Dermis blood vessel endothelial cell (primary cell): ENCODE data around the gene PRELP. TPM values are rescaled to one million over a fixed set of nuclear protein-coding genes. Genes with fewer than 3 reads are reported as not detected.
"Not testable (repeated sequence)": the region's sequence is repeated elsewhere in the genome, so short reads cannot be mapped to it uniquely, and the experiment has no call there.

Source experiments
- DNase-seq: peaks from one replicate; pipeline ENCODE4 v3.0.0; 2010
- total RNA-seq: library from RNA; depleted of rRNA; stranded (reverse); fragments of >200 nt; gene quantifications from 2 replicates; pipeline ENCODE4 v1.2.3, GENCODE V29; 2014

Gene PRELP
- total RNA-seq, 1 donor from 2014 or later: not detected

DNA sequence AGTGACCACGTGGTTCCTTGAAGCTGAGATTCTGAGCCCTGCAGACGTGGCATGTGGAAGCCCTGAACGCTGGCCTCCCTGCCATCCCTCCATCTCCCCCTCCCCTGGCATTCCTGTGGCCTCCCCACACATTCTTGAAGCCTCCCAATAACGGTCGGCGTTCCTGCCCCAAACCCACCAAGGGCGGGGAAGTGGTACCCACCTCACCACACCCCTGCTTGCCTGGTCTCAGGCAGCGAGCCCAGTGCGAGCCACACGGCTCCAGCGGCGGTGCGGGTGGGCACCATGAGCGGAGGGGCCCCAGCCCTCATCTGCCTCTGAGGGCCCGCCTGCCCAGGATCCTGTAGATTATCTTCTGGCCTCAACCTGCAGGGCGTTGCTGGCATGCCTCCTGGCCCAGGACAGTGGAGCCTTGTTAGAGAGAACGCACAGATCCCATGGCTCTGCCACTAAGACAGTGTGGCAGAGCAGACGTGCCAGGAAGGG, 20.6 kb upstream of the PRELP start:
- no peak for DNase-seq

DNA sequence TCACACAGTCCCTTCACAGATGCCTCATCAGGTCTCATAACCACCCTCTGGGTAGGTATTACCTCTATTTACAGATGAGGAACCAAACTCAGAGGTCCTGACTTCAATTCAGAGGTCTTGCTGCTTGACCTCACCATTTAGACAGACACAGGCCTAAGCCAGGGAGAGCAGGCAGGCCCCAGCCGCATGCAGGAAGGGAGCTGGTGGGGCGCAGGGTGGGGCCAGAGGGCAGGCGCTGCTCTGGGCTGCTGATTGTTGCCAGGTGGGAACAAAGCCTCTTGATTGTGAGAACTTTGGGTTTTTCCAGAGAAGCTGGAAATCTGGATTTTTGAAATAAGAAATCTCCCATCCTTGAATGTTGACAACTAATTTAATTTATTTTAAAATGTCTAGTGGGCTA, 19.9 kb upstream of the PRELP start:
- DNase-seq: no peak

DNA sequence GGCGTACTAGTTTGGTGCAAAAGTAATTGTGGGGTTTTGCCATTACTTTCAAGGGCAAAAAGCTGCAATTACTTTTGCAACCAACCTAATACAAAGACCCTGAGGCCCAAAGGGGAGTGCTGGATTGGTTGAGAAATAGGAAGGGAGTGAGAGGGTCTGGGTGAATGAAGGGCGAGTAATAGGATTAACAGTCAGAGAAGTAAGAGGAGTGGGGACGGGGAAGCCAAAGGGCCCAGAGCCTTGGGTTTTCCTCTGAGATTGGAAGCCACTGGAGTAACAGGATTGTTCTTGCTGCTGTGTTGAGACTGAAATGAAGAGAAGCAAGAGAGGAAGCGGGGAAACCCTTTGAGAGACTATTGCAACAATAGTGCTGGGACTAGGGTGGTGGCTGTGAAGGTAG, 19.0 kb upstream of the PRELP start:
- no peak for DNase-seq

DNA sequence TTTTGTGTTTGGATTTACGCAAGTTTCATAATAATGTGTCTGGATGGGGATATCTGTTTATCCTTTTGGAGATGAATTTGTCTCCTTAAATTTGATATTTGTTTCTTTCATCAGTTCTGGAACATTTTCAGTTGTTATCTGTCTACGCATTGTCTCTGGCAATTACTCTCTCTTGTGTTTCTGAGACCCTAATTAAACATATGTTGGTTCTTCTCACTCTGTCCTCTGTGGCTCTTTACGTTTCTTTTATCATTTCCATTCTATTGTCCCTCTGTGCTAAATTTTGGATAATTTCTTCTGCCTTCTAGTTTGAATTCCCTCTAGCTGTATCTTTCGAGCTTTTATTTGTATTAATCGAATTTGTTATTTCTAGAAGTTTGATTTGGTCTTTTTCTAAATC, 17.5 kb upstream of the PRELP start:
- no peak for DNase-seq

DNA sequence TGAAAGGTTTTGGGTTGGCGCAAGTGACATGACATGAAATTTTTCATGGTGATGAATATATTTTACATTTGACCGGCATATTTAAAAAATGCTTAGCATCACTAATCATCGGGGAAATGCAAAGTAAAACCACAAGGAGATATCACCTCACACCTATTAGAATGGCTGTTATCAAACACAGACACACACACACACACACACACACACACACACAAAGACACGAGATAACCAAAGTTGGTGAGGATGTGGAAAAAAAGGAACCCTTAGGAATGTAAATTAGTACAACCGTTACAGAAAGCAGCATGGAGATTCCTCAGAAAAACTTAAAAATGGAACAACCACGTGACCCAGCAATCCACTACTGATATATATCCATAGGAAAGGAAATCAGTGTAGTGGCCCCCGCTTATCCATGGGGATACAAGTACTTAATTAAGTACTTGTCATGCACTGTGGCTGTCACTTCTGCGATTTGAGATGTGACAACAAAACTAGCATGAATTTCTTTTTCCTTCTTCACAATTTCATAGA, 15.9 kb upstream of the PRELP start:
- no peak for DNase-seq

DNA sequence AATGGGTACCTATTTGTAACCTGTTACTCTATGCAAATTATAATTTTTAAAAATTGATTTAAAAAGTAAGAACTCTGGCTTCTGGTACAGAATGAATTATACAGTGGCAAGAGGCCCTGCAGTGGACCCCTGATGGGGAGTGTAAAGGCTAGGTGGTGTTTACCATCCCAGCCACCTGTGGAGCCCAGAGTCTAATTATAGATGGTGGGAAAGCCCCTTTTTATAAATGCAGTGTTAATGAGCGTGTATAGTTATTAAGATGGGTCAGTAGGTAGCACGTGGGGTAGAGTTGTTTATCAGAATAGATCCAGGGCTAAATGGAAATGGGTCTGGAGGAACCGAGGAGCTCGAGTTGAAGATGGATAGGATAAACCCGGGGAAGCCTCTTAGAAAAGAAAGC, 13.9 kb upstream of the PRELP start:
- DNase-seq: no peak

DNA sequence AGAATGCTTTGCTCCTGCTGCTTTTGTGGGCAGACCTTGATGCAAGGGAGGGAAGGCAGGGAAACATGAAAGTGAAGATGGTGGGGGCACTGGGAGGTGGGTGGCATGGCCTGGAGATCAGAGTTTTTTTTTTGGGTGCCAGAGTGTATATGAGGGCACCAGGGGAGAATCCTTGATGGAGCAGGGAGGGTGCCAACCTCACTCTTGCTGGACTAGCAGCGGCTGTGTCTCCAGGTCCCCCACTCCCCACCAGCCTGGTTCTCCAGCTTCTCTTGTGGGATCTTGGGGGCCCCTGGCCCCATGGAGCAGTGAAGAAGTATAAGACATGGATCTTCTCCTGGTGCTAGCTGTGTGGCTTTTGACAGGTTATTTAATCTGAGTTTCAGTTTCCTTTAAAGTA, 13.5 kb upstream of the PRELP start:
- no peak for DNase-seq

DNA sequence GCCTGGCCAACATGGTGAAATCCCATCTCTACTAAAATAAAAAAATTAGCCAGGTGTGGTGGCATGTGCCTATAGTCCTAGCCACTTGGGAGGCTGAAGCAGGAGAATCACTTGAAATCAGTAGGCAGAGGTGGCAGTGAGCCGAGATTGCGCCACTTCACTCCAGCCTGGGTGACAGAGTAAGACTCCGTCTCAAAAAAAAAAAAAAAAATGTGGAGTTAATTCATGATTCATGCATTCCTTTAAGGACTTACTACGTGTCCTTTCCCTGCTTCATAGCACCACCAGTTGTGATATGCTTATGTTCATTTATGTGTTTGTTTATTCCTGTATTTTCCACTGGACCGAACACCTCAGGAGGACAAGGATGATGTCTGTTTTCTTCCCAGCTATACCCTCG, 12.7 kb upstream of the PRELP start:
- no peak for DNase-seq

DNA sequence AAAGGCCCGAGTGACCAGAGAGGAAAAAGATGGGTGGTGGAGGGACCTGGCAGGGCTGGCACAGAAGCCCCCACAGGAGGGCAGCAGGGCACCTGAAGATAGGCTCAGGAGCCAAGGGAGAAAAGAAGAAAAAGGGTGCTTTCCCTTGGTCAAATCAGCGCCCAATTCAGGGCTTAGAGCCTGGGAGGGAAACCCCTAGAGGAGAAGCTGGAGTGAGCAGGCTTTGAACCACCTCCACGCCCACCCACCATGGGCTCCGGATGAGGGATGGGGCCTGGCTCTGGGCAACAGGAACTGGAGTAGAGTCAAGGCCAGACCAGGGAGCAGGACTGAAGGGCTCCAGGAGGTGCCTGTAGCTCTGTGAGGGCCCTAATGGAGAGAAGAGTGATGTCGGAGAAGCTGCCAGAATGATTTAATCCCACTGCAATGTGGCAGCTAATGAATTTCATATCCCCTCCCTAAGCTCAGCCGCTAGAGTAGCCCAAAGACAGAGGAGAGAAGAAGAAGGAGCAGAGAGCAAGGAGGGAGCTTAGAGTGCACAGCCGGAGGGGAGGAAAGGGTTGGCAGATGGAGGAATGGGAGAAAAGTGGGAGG, 12.0 kb upstream of the PRELP start:
- no peak for DNase-seq

DNA sequence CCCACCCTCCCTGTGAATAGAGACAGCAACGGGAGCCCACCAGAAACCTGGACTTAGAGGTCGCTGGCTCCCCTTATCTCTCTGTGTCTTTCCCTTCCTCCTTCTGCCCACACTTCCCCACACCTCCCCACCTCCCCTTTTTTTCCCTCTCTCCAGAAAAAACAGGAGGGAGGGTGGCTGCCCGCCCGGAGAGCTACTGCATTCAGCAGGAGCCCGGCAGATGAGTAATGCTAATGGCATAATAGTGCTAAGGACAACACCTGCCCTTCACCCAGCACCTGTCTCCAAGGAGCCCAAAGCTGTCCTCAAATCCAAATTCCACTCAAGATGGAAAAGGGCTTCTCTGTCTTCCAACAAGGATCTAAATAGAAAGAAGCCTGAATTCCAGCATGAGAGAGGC, 11.4 kb upstream of the PRELP start:
- DNase-seq: no peak

DNA sequence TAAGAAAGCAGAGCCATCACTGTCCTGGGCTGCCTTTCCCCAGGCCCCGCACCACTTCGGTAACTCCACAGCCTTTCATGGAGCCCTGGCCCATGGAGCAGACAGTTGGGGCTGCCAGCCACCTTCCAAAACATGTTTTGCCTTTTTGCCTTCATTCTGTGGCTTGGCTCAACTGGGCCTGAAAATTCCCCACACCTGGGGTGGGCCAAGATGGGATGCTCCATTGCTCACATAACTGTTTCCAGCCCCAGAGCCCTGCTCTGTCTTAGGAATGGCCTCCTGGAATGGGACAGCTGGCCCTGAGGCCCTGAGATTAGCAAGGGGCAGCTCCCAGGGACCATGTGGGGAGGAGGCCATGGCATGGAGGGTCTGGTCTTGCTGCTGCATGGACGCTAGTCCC, 10.9 kb upstream of the PRELP start:
- DNase-seq: no peak

DNA sequence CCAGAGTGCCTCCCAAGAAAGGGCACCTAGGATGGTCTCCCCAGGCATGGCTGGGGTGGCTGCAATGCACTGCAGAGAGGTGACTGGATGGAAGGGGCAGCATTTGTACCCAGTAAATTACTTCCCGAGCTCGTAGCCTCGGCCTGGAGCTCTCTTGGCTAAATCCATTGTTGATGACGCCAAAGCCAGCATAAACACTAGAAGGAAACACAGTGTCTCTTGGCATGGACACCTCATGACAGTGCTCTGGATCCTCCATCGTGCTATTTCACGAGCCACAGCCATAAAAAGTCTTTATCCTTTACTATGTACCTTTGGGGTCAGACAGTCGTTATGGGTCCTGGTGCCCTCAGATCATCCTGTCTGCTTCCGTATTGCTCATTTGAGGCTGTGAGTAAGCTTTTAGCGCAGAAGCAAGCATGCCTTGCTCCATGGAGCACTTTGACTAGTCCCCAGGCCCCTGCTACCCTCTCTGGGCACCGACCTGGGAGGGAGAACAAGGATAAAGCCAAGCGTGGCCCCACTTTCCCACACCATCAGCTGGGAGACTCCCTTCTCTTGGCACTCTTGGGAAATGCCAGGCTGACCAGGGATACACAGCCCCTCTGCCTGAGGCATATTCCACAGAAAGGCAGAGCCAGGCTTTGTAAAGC, 10.3 kb upstream of the PRELP start:
- DNase-seq: no peak

DNA sequence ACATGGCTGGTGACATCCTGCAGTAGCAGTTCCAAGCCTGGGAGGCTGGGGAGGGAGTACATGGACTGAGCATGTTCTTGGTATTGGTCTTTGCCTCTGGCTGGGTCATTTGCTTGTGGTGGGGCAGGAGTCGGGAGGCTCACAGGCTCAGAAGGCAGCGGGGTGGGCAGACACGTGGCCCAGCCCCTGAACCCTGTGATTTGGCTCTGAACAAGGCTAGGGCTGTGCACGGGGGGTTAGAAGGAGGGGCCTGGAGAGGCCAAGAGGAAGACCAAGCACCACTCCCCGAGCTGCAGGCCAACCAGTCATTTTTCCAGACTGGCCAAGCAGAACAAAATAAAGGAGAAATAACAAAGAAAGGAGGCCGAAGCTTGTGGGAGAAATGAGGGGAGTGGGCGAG, 9.7 kb upstream of the PRELP start:
- DNase-seq: no peak

DNA sequence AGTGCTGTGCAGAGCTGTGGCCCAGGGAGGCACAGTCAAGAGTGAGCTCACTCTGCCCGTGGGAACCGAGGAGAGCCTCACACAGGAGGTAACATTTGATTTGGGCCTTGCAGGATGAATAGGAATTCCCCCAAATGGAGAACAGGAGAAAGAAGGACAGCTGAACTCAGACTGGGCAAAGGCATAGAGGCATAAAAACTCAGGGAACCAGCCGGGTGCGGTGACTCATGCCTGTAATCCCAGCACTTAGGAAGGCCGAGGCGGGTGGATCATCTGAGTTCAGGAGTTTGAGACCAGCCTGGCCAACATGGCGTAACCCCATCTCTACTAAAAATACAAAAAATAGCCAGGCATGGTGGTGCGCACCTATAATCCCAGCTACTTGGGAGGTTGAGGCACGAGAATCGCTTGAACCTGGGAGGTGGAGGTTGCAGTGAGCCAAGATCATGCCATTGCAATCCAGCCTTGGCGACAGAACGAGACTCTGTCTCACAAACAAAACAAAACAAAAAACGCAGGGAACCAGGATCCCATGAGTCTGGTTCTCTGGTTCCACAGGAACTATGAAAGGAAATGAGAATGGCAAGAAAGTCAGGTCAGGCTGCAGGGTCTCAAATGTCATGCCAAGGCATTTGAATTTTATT, 8.6 kb upstream of the PRELP start:
- not testable (repeated sequence) for DNase-seq

DNA sequence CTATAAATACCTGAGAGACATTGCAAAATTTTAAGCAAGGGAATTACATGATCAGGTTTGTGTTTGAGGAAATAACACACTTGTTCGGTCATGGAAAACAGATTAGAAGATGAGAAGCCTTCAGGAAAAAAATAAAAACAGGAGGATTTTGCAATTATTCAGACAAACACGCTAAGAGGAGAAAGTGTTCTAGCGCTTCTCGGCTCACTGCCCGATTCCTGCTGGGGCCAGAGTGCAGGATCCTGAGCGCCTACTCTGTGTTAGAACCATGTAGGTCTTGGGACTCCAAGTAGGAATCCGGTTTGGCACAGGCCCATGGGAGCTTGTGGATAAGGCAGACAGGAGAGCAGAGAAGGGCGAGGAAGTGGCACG, 8.1 kb upstream of the PRELP start:
- DNase-seq: no peak

DNA sequence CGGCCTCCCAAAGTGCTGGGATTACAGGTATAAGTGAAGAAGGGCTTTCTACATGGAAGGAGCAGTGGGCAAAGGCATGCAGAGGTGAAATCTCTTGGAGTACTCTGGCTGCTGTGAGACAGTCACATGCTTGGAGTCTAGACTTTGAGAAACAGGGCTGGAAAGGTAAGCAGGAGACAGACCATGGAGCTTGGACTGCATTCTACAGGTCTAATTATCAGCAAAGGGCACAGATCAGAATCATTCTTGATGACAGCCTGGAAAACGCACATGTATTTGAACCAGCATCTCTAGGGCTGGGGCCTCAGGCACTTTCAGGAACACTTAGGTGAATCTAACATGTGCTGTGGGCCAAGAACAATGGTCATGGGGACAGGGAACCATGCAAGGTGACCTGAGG, 7.3 kb upstream of the PRELP start:
- no peak for DNase-seq

DNA sequence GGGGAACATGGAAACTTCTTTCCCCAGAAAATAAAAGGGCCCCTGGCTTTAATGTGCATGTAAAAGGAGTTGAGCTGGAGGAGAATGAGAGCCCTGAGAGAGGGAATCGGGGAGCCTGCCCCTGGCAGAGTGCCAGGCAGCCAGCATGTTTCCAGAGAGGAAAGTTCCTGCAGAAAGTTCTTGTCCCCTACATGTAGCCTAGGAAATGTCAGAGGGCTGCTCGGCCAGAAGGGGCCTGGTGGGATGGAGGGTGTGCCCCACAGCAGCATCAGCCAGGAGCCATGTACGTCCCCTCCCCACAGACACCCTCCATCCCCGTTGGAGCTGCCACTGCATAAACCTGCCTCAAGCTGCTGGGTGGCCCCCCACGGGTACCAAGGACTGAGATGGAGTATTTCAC, 5.4 kb upstream of the PRELP start:
- no peak for DNase-seq

DNA sequence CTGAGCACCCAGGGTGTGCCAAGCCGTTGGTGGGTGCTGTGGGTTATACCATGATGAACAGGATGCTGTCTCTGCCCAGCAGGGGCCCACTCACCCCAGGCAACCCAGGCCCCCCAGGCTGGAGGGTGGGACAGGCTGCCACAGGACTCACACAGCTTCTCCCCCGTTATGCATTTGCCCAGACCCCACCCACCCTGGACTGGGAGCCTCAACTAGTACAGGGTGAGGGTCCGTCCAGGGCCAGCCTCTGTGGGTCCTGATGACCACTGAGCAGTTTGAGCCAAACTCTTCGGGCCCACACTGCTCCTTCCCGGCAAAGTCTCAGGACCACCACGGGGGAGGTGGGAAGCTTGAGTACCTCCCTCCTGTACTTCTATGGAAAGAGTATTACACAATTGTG, 3.8 kb upstream of the PRELP start:
- DNase-seq: no peak

DNA sequence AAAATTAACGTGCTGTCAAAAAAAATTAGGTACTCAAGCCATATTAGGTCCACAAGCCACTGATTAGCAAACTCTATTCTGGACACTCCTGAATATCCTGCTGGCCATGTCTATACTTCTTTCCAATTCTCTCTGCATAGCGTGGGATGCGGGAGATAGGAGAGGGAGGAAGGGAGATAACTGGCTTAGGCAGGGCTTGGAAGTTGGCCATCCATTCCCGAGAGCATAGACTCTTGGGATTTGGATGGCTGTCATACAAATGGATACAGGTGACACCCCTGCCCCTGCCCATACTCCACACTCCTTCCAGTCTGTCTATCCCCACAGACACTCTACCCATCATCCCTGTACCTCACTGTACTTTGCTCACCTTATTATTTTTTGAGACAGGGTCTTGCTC, 2.3 kb upstream of the PRELP start:
- DNase-seq: no peak

DNA sequence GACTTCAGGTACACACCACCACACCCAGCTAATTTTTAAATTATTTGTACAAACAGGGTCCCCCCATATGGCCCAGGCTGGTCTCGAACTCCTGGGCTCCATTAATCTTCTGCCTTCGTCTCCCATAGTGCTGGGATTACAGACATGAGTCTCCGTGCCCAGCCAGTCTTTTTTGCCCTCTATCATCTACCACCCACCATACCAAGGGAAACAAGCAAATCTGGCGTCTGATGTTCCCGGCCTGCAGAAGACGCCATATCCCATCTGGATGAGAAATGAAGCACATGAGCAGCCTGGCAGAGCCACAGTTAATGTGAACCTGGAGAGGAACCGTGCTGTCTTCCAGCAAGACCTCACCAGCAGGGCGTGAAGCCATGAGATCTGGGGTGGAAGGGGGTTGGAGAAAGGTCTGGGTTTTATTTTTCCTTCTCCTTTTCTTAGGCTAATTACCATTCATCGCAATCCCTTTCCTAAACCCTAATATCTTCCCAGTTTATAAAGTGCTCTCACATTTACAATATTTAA, 1.8 kb upstream of the PRELP start:
- no peak for DNase-seq

DNA sequence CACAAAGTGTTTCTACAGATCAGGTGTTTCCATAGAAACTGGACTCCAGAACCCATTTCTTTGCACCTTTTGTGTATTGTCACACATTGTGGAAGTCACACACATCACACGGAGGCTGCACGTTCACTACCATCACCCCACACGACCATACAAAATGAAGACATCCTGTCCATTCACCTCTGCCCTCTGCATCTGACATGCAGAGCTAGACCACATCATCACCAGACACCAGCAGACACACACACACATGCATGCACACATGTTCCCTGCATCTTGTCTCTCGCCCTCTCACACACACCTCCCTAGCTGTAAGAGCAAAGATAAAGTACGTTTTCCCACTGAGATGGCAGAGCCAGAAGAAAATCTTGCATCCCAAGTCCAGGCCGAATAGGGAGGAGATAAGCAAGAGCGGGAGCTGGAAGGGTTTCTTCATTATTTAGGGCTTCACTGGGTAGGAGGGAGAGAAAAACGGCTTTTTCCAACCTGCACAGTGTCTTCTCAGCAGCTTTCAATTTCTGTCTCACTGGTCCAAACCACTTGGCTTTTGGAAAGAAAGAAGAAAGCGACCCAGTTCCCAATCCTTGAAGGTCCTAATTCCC, 709 bp downstream of the PRELP start:
- no peak for DNase-seq

DNA sequence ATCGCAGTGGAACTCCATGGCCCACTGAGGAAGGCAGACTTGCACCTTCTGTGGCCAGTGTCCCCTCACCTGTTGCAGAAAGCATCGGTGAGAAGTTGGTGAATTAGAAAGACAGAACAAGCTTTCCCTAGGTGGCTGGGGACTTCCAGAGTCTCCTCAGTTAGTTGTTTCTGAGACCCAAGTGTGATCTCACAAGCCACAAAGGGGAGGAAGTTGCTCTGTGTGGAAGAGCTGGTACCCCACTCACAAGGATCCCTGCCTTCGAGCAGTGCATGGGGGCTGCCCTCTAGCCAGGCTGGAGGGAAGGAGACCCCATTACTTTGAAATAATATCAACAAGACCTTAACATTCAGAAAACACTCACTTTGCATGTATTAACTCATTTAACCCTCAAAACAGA, 2.1 kb downstream of the PRELP start:
- no peak for DNase-seq

DNA sequence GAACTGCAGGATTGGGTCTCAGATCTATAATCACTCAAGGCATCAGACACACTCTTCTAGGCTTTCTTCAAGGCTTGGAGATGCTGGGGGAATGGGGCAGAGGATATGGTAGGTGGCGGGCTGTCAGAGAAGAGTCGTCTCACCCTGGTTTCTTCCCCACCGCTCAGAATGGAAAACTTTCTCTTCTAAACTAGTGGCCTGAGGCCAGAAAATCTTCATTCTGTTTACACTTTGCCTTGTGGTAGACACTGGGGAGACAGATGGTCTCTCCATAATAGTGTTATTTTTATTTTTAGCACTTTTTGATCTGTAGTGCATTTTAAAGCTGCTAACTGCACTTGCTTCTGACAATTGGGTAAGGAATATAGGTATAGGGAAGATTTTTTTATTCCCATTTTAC, 2.6 kb downstream of the PRELP start:
- no peak for DNase-seq

DNA sequence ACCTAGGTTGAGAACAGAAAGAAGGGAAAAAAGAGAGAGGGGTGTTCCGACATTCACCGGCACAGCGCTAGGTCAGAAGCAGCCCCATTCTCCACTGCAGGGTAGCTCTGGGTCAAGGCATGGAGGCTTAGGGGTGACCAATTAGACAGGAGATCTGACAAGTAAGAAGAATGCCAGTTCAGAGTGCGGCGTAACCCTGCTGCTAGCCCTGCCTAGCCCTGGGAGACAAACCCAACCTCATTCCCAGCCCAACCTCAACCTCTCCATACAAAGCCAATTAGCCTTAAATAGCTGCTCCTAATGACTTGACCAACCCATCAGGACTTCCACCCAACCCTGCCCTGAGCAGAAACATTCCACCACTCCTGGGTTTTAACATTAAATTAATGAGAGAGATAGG, 3.4 kb downstream of the PRELP start:
- no peak for DNase-seq
